LoVo (cell line): Measurements from ENCODE around the gene SGIP1.
"Not testable (repeated sequence)": the region's sequence is repeated elsewhere in the genome, so short reads cannot be mapped to it uniquely, and the experiment has no call there.

ENCODE experiments used
- DNase-seq: peaks from one replicate; pipeline ENCODE4 v3.0.0-alpha.2; 2016; ENCODE audit warnings: low spot score

SGIP1 gene

GRCh38 chr1:66770240-66770639 is 236.3 kb downstream of the SGIP1 start:
- no peak for DNase-seq

GRCh38 chr1:66770694-66771093 is 236.7 kb downstream of the SGIP1 start:
- DNase-seq, result no peak

GRCh38 chr1:66773227-66773626 is 239.3 kb downstream of the SGIP1 start:
- no peak for DNase-seq

- no peak for DNase-seq
Measured at GRCh38 chr1:66774438-66774837, 240.5 kb downstream of the SGIP1 start.

GRCh38 chr1:66775646-66776045 is 241.7 kb downstream of the SGIP1 start:
- DNase-seq, result no peak

GRCh38 chr1:66777831-66778230 is 243.9 kb downstream of the SGIP1 start:
- no peak for DNase-seq

- DNase-seq, result no peak
Measured at GRCh38 chr1:66778266-66778665, 244.3 kb downstream of the SGIP1 start.

- DNase-seq, result no peak
Measured at GRCh38 chr1:66778969-66779368, 245.0 kb downstream of the SGIP1 start.

- no peak for DNase-seq
Measured at GRCh38 chr1:66779475-66780078, 245.6 kb downstream of the SGIP1 start.

- DNase-seq, result not testable (repeated sequence)
Measured at GRCh38 chr1:66785800-66786199, 251.8 kb downstream of the SGIP1 start.

- DNase-seq, result no peak
Measured at GRCh38 chr1:66787641-66788040, 253.7 kb downstream of the SGIP1 start.

- no peak for DNase-seq
Measured at GRCh38 chr1:66788231-66788939, 254.4 kb downstream of the SGIP1 start.

- DNase-seq, result no peak
Measured at GRCh38 chr1:66791621-66792610, 258.0 kb downstream of the SGIP1 start.

GRCh38 chr1:66795839-66796238 is 261.9 kb downstream of the SGIP1 start:
- not testable (repeated sequence) for DNase-seq
